Measurements from ENCODE around the gene ATP5ME. TPM values are rescaled to one million over a fixed set of nuclear protein-coding genes. Genes with fewer than 3 reads are reported as not detected.

ATP5ME gene
- total RNA-seq, 2 experiments from 2014 or later, result 359 to 388 TPM

GRCh38 chr4:678331-679103 is 4.4 kb upstream of the ATP5ME start:
- Histone ChIP-seq H3K4me2 (ENCODE audit: low read length) (peak overlapping the region; percentile 94; the same call in 1 of the 2 replicates), H3K27ac (ENCODE audit: low read depth, low read length, poor library complexity, severe bottlenecking) (no peak overlapping the region), H3K36me3 (ENCODE audit: insufficient read depth, low read length) (0 out of 2 replicates have a peak, but pooled peaks cover 2% of the 10 kb centered on the region), H2AFZ (ENCODE audit: low read length) (no peak overlapping the region), H3K9me3 (ENCODE audit: low read length) (no peaks in the 10 kb centered on the region), H3K9me2 (ENCODE audit: insufficient read depth, low read length) (no peaks in the 10 kb centered on the region), H3K4me3 (ENCODE audit: low read depth, low read length, poor library complexity, severe bottlenecking) (no peak overlapping the region), H3K79me2 (ENCODE audit: insufficient read depth, low read depth, low read length) (peaks cover 3% of the 10 kb centered on the region), H4K20me1 (ENCODE audit: insufficient read depth, low read length) (no peaks in the 10 kb centered on the region), H3K4me1 (ENCODE audit: insufficient read depth, low read length, poor library complexity, severe bottlenecking) (peaks cover 39% of the 10 kb centered on the region)
- POLR2A ChIA-PET, result no interaction called here
- no peak for TF ChIP-seq EZH2phosphoT487 (IDR thresholded peaks at IDR 0.05; ENCODE audit: borderline replicate concordance, low read depth, low read length)
- no peak for TF ChIP-seq CTCF (conservative IDR thresholded peaks at IDR 0.05; ENCODE audit: low read length)
- intact Hi-C loops (cut with micrococcal nuclease; ENCODE audit: unreplicated experiment), result loop anchor here (10.0 kb wide), 2 partner anchors 204 to 1036 kb away; partner anchors contain the start of gene SLBP
- no TSS peak for BruUV-seq (replicated peaks)
- CTCF ChIA-PET (ENCODE audit: unreplicated experiment), result no interaction called here
- no peak for DNase-seq (ENCODE audit: low spot score)

DNA sequence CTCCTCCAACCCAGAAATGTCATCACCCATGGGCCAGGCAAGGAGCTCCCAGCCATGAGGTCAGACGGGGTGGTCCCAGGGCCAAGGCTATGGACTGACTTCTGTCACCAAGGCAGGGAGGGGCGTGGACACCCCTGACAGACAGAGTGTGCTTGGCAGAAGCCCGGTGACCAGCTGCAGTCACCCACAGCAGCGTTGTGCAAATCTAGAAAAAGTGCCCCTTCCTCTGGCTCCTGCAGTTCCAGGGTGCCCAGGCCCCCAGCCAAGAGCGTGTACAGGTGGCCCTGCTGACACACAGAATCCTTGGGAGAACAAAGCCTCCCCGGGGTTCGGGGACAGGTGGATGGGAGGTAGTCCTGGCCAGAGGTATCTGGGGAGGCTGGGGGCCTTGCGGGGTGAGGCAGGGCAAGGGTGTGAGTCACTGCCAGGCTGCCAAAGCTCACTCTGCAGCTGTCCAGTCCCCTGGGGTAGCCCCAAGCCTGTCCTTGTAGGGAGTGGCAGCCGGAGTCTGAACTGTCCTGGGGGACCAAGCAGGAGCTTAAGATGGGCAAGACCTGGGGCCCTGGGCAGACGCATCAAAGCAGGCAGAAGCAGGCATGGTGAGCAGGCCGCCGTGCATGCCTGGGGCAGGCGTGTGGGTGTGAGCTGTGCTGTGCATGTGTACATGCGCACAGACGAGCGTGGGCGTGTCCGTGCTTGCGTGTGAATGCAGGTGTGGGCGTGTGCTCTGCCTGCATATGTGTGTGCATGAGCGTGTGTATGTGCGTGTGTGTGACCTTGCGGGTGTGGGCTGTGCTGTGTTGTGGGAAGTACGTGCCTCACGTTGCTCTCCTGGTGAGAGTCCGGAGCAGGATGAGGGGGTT is 3.6 kb upstream of the ATP5ME start:
- intact Hi-C loops (cut with micrococcal nuclease; ENCODE audit: unreplicated experiment), result loop anchor here (2.0 to 10.0 kb wide), 3 partner anchors 105 to 1037 kb away; partner anchors contain the start of gene SLBP
- Histone ChIP-seq H4K20me1 (ENCODE audit: insufficient read depth, low read length) (no peaks in the 10 kb centered on the region), H3K4me3 (ENCODE audit: low read depth, low read length, poor library complexity, severe bottlenecking) (peak overlapping the region; percentile 98), H3K9me2 (ENCODE audit: insufficient read depth, low read length) (no peaks in the 10 kb centered on the region), H3K36me3 (ENCODE audit: insufficient read depth, low read length) (peaks cover 11% of the 10 kb centered on the region), H3K27ac (ENCODE audit: low read depth, low read length, poor library complexity, severe bottlenecking) (peak overlapping the region; percentile 94), H3K4me1 (ENCODE audit: insufficient read depth, low read length, poor library complexity, severe bottlenecking) (peaks cover 46% of the 10 kb centered on the region), H3K79me2 (ENCODE audit: insufficient read depth, low read depth, low read length) (peaks cover 10% of the 10 kb centered on the region), H3K9me3 (ENCODE audit: low read length) (no peaks in the 10 kb centered on the region), H3K4me2 (ENCODE audit: low read length) (peak overlapping the region; percentile 94), H2AFZ (ENCODE audit: low read length) (no peak overlapping the region)
- peak; percentile 71 for DNase-seq (ENCODE audit: low spot score)
- BruUV-seq (replicated peaks), result no TSS peak
- POLR2A ChIA-PET, result interaction anchor here (0.6 kb wide), 1 partner anchor 19 kb away, joined by 3 read pairs; no protein-coding TSS in a partner anchor
- CTCF ChIA-PET (ENCODE audit: unreplicated experiment), result no interaction called here
- TF ChIP-seq CTCF (conservative IDR thresholded peaks at IDR 0.05; ENCODE audit: low read length), result no peak
- no peak for TF ChIP-seq EZH2phosphoT487 (IDR thresholded peaks at IDR 0.05; ENCODE audit: borderline replicate concordance, low read depth, low read length)
